Left ventricle myocardium inferior (tissue), 1 donor: ENCODE measurements around the gene NCKIPSD. TPM values are rescaled to one million over a fixed set of nuclear protein-coding genes. Genes with fewer than 3 reads are reported as not detected.
A peak's percentile ranks its signal among the peaks of the same experiment; 100 is the strongest.

Experiments used
- DNase-seq: peaks from one replicate; pipeline ENCODE4 v3.0.0-alpha.2; 2020
- H3K27ac ChIP-seq: fragments of 200-600 bp; replicated peaks from 2 replicates; pipeline ENCODE4 v1.8.0; 2021
- H3K27me3 ChIP-seq: fragments of 200-600 bp; 2 replicates; pipeline ENCODE4 v1.8.0; 2021; ENCODE audit warnings: low read depth
- H3K36me3 ChIP-seq: fragments of 200-600 bp; 2 replicates; pipeline ENCODE4 v1.8.0; 2021
- H3K4me1 ChIP-seq: fragments of 200-600 bp; 2 replicates; pipeline ENCODE4 v1.8.0; 2021
- H3K4me3 ChIP-seq: fragments of 200-600 bp; 2 replicates; pipeline ENCODE4 v1.8.0; 2021; ENCODE audit warnings: mild to moderate bottlenecking, moderate library complexity
- H3K9me3 ChIP-seq: fragments of 200-600 bp; replicated peaks from 2 replicates; pipeline ENCODE4 v1.8.0; 2021
- CTCF ChIP-seq: fragments of 200-600 bp; IDR thresholded peaks from 2 replicates; pipeline ENCODE4 v1.8.0; 2021; ENCODE audit warnings: antibody characterized with exemption, mild to moderate bottlenecking, borderline replicate concordance
- intact Hi-C: fragments of 100-400 bp; cut with micrococcal nuclease; formaldehyde crosslinking; loops from one replicate; pipeline ENCODE4 v1.11.0; 2022
- total RNA-seq: library from RNA; stranded (reverse); fragmentation: NEBNext Ultra II Directional; extraction: Animal tissue kit (Norgen Biotek cat#: 25700); gene quantifications from one replicate; pipeline ENCODE4 v1.2.1, GENCODE V29; 2021
- donor health status: DM: no; HTN: yes; CAD: no; lungs with severe emphysema.

Gene NCKIPSD
- total RNA-seq, 1 donor from 2014 or later, result 17.0 TPM

- H3K36me3 ChIP-seq, result no peaks in the 10 kb centered on the region
- no peak for TF ChIP-seq CTCF
- H3K27me3 ChIP-seq, result peaks cover 44% of the 10 kb centered on the region
- H3K4me3 ChIP-seq, result no peak overlapping the region
- no peak for DNase-seq
- peaks cover 33% of the 10 kb centered on the region for H3K4me1 ChIP-seq
- intact Hi-C loops, result no loop called here
- H3K27ac ChIP-seq, result no peak overlapping the region
- H3K9me3 ChIP-seq, result no peaks in the 10 kb centered on the region
These were observed 20.8 kb downstream of the NCKIPSD start for GRCh38 chr3:48664929-48665328.

GRCh38 chr3:48664313-48664644, 21.4 kb downstream of the NCKIPSD start:
- Histone ChIP-seq H3K4me3 (peak overlapping the region; percentile 68), H3K27ac (peak overlapping the region; percentile 81), H3K4me1 (peaks cover 33% of the 10 kb centered on the region), H3K36me3 (no peaks in the 10 kb centered on the region), H3K27me3 (peaks cover 50% of the 10 kb centered on the region), H3K9me3 (no peaks in the 10 kb centered on the region)
- peak; percentile 13 for TF ChIP-seq CTCF
- intact Hi-C loops, result no loop called here
- no peak for DNase-seq

GRCh38 chr3:48663489-48664312, 22.0 kb downstream of the NCKIPSD start:
- no peaks in the 10 kb centered on the region for H3K36me3 ChIP-seq
- H3K27me3 ChIP-seq, result peaks cover 50% of the 10 kb centered on the region
- H3K27ac ChIP-seq, result peak overlapping the region; percentile 81
- DNase-seq, result peak; percentile 86
- H3K9me3 ChIP-seq, result no peaks in the 10 kb centered on the region
- intact Hi-C loops, result no loop called here
- H3K4me1 ChIP-seq, result peaks cover 33% of the 10 kb centered on the region
- TF ChIP-seq CTCF, result peak; percentile 69
- H3K4me3 ChIP-seq, result peak overlapping the region; percentile 68

- Histone ChIP-seq H3K27me3 (peaks cover 50% of the 10 kb centered on the region), H3K9me3 (no peaks in the 10 kb centered on the region), H3K27ac (peak within 1 kb of the TSS; percentile 81), H3K4me1 (peaks cover 33% of the 10 kb centered on the region), H3K4me3 (peak within 1 kb of the TSS; percentile 68), H3K36me3 (no peaks in the 10 kb centered on the region)
- DNase-seq, result peak; percentile 33
- TF ChIP-seq CTCF, result no peak
- intact Hi-C loops, result no loop called here
These were observed 22.8 kb downstream of the NCKIPSD start, which contains the start of gene CELSR3 for GRCh38 chr3:48662753-48663488. CELSR3 (minus strand) TSS chr3:48662886; CDS start chr3:48662634, 252 bp downstream.

- no peak for TF ChIP-seq CTCF
- Histone ChIP-seq H3K4me3 (peak overlapping the region; percentile 68), H3K27me3 (peaks cover 50% of the 10 kb centered on the region), H3K27ac (no peak overlapping the region), H3K4me1 (peaks cover 33% of the 10 kb centered on the region), H3K9me3 (no peaks in the 10 kb centered on the region), H3K36me3 (no peaks in the 10 kb centered on the region)
- intact Hi-C loops, result no loop called here
- no peak for DNase-seq
These were observed 23.5 kb downstream of the NCKIPSD start for GRCh38 chr3:48662145-48662752.
